HFF-Myc (cell line): ENCODE data around the gene SEPHS2.

Experiments
- DNase-seq: peaks from one replicate; pipeline ENCODE4 v3.0.0-alpha.2; 2011; ENCODE audit warnings: low read depth; ENCODE audit errors: extremely low read depth
- H3K4me3 ChIP-seq: replicated peaks from 2 replicates; pipeline ENCODE4 v1.5.1; 2011; ENCODE audit warnings: low read depth, mild to moderate bottlenecking, control low read depth, low read length
- CTCF ChIP-seq: IDR thresholded peaks from 2 replicates; pipeline ENCODE4 v1.5.1; 2012; ENCODE audit warnings: mild to moderate bottlenecking, low read depth, low read length, control low read depth; ENCODE audit errors: missing control alignments

The SEPHS2 gene

DNA sequence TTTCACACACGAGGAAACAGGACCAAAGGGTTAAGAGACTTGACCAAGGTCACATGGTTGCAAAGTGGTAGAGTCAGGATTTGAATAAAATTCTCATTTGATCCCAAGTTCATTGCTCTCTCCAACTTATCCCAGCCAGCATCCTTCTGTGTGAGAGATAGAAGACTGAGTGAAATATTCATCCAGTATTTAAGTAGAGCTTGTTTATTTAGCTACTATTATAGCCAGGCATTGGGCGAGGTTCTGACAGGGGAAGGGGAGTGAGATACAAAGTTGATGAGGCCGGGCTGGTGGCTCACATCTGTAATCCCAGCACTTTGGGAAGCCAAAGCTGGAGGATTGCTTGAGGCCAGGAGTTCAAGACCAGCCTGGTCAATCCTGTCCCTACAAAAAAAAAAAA lies 31.3 kb upstream of the SEPHS2 start:
- no peak for TF ChIP-seq CTCF
- no peak for DNase-seq
- H3K4me3 ChIP-seq = no peak overlapping the region

DNA sequence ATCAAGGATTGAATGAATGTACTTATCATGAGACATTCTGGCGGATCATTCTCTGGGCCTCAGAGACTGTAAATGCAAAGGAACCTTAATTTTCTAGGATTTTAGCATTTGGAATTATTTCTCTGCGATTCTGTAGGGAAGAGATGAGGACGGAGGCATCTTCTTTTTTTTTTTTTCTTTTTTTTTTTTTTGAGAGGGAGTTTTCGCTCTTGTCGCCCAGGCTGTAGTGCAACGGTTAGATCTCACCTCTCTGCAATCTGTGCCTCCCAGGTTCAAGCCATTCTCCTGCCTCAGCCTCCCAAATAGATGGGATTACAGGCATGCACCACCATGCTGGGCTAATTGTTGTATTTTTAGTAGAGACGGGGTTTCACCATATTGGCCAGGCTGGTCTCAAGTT lies 29.0 kb upstream of the SEPHS2 start:
- DNase-seq = no peak
- H3K4me3 ChIP-seq = no peak overlapping the region
- TF ChIP-seq CTCF = no peak

GRCh38 chr16:30474074-30474452 lies 28.4 kb upstream of the SEPHS2 start:
- TF ChIP-seq CTCF = no peak
- no peak for DNase-seq
- H3K4me3 ChIP-seq = no peak overlapping the region

- DNase-seq = no peak
- TF ChIP-seq CTCF = no peak
- no peak overlapping the region for H3K4me3 ChIP-seq
Measured at GRCh38 chr16:30473231-30474073, 27.8 kb upstream of the SEPHS2 start.

DNA sequence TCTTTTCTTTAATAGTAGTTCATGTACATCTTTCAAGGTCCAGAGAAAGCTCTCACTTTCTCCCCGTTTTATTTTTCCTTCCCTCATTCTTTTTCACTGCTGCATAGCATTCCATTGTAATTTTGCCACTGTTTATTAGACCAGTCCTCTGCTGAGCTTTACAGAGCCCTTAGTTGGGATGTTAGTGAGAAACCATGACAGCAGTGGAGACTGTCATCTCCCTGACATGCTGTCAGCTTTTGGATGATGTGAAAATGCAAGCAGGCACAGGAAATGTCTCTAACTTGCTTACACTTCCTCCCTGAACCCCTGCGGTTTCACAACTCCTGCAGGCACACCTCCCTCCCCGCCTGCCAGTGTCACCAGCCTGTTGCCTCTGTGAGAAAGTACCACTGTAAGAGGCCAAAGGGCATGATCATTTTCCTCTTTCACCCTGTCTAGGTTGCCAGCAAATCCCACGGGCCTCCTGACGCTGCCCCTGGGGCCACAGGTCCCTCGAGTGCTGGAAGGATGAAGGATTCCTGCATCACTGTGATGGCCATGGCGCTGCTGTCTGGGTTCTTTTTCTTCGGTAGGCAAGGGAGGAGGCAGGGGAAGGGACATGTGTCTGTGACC lies 26.8 kb upstream of the SEPHS2 start, which contains the start of gene ITGAL:
ITGAL (plus strand) TSS at position 415 of the 615 bp plus-strand sequence; CDS start at position 511, 96 bp downstream.
- no peak for DNase-seq
- no peak within 1 kb of the TSS for H3K4me3 ChIP-seq
- no peak for TF ChIP-seq CTCF

GRCh38 chr16:30470632-30470995 lies 24.9 kb upstream of the SEPHS2 start:
- no peak overlapping the region for H3K4me3 ChIP-seq
- no peak for TF ChIP-seq CTCF
- DNase-seq = no peak
